NCI-H2227 treated with DMSO at 0.1 percent for 48 hours (cell line): ENCODE measurements around the gene HRH2.
"Not testable (repeated sequence)": the region's sequence is repeated elsewhere in the genome, so short reads cannot be mapped to it uniquely, and the experiment has no call there.

Experiments
- DNase-seq: peaks from one replicate; lab custom pipeline; 2025; lab: John Stamatoyannopoulos, UW

The HRH2 gene

GRCh38 chr5:175646251-175646650 is 11.6 kb upstream of the HRH2 start:
- no peak for DNase-seq

DNA sequence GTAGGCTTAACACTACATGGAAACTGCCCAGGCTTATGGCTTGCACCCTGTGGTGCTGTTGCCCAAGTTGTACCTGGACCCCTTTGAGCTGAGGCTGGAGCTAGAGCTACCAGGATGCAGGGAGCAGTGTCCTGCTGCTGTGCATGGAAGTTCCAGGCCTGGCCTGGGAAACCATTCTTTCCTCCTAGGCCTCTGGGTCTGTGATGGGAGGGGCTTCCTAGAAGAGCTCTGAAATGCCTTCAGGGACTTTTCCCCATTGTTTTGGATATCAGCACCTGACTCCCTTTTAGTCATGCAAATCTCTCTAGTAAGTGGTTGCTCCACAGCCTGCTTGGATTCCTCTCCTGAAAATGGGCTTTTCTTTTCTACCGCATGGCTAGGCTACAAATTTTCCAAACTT is 7.9 kb upstream of the HRH2 start:
- no peak for DNase-seq

DNA sequence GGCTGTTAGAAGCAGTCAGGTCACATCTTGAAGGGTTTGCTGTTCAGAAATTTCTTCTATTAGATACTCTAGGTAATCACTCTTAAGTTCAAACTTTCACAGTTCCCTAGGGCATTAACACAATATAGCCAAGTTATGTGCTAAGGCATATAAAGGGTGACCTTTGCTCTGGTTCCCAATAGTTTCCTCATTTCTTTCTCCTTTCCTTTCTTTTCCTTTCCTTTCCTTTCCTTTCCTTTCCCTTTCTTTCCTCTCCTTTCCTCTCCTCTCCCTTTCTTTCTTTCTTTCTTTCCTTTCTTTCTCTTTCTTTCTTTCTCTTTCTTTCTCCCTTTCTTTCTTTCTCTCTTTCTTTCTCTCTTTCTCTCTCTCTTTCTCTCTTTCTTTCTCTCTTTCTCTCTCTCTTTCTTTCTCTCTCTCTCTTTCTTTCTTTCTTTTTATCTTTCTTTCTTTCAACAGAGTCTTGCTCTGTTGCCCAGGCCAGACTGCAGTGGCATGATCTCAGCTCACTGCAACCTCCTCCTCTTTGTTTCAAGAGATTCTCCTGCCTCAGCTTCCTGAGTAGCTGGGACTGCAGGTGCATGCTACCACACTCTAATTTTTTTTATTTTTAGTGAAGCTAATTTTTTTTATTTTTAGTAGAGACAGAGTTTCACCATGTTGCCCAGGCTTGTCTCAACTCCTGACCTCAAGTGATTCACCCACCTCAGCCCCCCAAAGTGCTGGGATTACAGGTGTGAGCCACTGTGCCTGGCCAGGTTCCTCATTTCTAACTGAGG is 7.3 kb upstream of the HRH2 start:
- DNase-seq = not testable (repeated sequence)

DNA sequence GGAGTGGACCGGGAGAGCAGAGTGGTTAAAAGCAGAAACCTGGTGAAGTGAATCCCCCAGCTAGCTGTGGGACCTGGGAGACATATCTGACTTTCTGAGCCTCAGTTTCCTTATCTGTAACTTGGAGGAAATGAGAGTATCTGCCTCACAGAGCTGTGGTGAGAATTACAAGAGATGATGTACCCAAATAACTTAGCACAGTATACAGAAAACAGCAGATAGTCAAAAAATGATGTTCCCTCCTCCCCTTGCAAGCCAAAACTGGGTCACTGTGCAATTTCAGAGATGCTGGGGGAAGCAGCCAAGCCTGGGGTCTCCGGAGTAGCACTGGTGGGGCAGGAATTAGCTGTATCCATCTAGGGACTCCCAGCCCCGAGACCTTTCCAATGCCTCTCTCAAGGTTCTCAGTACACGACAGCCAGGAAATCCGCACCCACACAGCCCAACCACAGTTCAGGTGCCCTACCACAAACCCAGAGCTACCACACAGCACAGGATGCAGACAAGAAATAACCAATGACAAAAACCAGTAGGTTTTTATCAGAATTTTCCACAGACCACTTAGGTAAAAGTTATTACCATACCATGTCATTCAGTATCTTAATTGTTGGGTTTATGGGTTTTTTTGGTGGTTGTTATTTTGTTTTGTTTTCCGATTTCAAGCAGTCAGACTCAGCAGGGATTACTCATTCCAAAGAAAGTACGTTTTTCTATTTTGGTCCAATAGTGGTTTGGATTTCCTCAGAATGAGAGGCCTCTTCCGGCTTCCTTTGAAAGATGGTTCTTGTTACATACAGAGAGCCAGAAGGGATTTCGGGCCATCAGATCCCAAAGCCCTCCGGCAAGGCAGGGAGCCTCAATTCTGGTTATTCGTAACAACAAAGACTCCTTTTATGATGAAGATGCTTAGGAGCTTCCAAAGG is 4.9 kb upstream of the HRH2 start:
- DNase-seq = no peak

GRCh38 chr5:175653763-175654162 is 4.1 kb upstream of the HRH2 start:
- DNase-seq = no peak

GRCh38 chr5:175654339-175654738 is 3.5 kb upstream of the HRH2 start:
- no peak for DNase-seq

GRCh38 chr5:175654807-175655206 is 3.1 kb upstream of the HRH2 start:
- no peak for DNase-seq

- no peak for DNase-seq
These were observed 2.5 kb upstream of the HRH2 start for GRCh38 chr5:175655411-175655810.

DNA sequence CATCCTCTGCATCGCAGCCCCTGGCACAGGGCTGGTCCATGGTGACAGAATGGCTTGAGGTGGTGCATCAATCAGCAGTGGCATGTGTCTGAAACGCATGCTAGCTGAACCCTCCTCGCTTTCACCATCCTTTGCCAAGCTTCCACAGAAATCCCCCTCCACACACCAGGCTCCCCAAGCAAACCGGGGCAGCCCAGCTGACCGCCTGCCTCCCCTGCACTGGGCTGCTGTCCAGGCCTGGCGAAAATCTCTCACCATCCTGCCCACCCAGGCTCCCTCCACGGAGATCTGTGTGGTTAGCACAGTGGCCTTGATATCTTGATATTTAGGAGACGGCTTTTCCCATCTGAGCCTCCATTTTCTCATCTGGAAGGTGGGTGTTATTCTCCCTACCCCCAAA is 905 bp upstream of the HRH2 start:
- DNase-seq = no peak

DNA sequence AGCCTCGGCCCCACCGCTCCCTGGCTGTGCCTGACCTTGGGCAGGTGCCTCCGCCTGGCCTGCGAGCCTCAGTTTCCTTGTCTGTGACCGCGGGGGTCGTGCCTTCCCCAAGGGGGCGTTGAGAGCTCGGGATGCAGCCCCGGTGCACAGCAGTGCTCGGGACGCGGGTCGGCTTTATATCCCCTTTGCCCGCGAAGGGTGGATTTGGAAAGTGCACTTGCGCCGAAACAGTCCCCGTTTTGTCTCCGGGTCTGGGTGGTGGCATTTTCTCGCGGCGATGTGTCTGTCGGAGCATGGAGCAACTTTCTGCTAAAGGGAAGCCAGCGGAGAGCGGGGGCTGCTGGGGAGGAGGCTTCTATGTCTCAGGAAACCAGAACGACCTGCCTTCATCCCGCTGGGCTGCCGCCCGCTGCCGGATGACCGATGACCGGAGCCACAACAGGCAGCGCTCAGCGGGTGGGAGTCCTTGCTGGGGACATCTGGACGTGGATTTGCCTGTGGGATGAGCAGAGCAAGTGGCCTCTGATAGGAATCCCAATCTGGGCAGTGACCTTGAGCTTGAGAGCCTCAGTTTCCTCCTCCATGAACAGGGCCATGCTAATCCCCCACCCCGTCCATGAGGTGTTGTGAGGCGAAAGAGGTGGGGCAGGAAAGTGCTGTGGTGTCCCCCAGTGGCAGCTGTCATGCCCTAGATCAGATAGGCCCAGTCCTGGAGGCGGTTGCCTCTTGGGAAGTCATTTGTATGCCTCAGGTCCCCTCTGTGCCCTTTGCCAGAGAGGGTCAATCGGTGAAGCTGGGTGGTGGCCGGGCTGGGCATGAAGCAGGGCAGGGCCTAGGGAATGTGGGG is 651 bp downstream of the HRH2 start:
- DNase-seq = no peak

- DNase-seq = no peak
These were observed 1.8 kb downstream of the HRH2 start for GRCh38 chr5:175659546-175660253.

- DNase-seq = no peak
These were observed 5.6 kb downstream of the HRH2 start for GRCh38 chr5:175663186-175664184.

DNA sequence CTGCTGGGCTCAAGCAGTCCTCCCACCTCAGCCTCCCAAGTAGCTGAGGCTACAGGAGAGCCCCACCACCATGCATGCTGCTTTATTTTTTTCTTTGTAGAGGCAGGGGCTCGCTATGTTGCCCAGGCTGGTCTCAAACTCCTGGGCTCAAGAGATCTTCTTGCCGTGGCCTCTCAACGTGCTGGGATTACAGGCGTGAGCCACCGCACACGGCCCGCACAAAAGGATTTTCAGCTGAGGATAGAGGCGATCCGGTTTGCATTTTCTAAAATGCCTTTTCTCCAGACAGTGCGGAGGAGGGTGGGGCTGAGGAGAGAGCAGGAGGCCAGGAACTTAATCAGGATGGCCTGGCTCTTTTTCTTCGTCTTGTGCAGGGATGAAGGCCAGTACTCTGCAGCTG is 6.9 kb downstream of the HRH2 start:
- DNase-seq = no peak

- no peak for DNase-seq
These were observed 8.3 kb downstream of the HRH2 start for GRCh38 chr5:175666216-175666615.

DNA sequence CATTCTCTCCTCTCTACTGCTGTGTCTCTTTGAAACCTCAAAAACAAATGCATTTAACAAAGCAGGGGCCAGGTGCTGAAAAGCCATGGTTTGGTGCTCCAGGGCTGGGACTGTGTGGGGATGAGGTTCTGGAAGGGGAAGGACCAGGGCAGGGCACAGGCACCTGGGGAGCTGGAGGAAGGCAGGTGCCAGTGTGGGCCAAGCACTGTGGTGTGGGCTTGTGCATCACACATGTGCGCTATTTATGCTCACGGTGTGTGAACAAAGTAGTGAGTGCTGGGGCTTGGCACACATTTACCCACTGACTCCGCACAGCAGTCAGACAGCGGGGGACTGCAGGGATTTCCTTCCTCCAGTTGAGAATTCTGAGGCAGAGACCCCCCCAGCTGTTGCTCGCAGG is 10.1 kb downstream of the HRH2 start:
- DNase-seq = no peak

DNA sequence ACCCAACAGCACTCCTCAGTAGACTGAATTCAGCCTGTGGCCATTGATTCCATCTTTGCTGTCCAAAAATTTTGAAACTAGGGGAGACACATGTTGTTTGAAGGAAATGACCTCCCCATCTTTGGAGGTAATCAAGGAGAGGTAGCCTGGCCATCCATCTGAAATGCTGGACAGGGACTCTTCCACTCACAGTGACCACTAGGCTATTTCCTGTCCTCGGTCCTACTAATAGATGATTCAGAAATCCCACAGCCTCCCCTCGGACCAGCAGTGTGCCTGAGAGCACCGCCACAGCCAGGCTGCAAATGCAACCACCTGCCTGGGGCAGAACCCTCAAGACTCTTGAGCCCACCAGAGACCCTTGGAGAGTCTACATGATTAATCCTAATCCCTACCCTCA is 12.5 kb downstream of the HRH2 start:
- DNase-seq = no peak

DNA sequence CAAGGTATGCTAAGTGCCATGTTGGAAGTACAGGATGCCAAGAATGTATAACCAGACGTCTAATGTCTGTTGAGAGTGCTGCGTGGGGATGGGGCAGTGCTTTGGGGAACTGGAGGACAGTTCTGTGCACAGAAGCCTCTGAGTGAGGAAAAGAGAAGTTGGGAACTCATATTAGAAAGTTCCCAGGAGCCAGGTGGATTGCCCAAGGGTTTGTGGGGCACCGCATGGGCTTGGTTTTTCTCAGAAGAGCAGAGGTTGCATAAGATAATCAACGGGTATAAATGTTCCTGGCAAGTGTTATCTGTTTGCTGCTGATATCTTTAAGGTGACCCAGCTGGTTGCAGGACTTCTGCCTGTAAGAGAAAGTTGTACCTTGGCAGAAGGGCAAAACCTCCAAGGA is 13.1 kb downstream of the HRH2 start:
- no peak for DNase-seq

GRCh38 chr5:175672976-175673648 is 15.2 kb downstream of the HRH2 start:
- no peak for DNase-seq

DNA sequence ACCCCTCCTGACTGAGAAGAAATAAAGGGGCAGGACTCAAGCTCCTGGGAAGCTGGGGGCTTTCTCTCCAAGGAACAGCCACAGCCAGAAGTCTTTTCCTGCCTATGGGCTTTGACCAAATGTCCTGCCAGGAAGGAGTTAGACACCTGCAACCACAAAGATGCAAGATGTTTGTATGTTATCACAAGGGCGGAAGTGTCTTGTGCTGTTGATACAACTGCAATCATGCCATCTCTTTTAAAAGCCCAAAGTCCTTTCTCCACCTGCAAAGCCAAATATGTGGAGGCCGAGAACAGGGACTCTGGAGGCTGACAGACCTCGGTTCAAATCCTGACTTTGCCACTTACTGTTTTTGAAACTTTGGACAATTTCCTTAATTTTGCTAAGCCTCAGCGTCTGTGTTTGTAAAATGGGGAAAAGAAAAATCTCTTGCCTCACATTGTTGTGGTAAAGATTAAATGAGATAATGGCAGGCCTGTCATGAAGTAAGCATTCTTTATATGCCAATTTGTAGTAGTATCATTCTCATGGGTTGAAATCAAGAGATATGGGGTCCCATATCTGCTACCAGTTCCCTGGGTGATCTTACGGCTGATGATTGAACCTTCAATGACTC is 17.0 kb downstream of the HRH2 start:
- no peak for DNase-seq
